NCI-H1417 treated with DMSO at 0.1 percent for 48 hours (cell line): Measurements from ENCODE around the gene CUTA.

Experiments
- DNase-seq: peaks from one replicate; lab custom pipeline; 2025; lab: John Stamatoyannopoulos, UW

Gene CUTA, protein sequence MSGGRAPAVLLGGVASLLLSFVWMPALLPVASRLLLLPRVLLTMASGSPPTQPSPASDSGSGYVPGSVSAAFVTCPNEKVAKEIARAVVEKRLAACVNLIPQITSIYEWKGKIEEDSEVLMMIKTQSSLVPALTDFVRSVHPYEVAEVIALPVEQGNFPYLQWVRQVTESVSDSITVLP

DNA sequence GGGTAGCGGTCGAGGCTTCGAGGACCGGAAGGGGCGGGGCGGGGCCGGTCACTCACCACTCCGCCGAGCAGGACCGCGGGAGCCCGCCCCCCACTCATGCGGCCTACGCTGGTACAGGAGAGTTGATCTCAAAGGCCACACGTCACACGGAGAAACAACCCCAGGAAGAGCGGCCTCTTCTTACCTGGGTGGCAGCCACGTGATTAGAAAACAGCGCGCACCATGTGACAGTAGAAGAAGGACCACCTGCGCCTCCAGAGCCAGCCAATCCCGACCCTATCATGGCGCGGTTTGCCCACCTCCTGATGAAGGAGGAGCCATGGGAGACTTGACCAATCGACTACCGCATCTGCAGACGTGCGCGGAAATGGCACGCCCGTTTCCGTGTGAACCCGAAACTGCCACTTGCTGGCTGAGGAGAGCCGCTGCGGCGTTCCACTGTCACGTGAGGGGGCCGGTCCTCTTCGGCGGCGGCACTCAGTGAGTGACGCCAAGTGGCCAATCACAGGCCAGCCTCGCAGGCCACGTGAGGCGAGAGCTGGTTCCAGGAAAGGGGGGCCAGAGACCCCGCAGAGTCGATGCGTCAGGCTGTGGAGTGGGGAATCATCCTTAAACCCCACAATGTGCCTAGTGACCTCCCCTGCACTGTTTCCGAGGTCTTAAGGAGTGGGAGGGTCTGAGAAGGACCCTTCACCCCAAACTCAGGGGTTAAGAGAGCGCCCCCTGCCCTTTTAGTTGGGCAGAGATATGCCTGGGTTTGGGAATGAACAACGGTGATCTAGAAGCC lies at the start of gene CUTA:
Gene CUTA (minus strand): TSS at position 205 of the 787 bp plus-strand sequence. CDS start 107 bp downstream, at position 98.
- DNase-seq, result peak; percentile 95

DNA sequence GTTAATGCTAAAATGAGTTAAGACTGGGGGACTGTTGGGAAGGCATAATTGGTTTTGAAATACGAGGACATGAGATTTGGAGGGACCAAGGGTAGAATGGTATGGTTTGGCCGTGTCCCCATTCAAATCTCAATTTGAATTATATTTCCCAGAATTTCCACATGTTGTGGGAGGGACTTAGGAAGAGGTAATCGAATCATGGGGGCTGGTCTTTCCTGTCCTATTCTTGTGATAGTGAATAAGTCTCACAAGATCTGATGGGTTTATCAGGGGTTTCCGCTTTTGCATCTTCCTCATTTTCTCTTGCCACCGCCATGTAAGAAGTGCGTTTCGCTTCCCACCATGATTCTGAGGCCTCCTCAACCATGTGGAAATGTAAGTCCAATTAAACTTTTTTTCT lies 49.2 kb upstream of the CUTA start:
- no peak for DNase-seq

DNA sequence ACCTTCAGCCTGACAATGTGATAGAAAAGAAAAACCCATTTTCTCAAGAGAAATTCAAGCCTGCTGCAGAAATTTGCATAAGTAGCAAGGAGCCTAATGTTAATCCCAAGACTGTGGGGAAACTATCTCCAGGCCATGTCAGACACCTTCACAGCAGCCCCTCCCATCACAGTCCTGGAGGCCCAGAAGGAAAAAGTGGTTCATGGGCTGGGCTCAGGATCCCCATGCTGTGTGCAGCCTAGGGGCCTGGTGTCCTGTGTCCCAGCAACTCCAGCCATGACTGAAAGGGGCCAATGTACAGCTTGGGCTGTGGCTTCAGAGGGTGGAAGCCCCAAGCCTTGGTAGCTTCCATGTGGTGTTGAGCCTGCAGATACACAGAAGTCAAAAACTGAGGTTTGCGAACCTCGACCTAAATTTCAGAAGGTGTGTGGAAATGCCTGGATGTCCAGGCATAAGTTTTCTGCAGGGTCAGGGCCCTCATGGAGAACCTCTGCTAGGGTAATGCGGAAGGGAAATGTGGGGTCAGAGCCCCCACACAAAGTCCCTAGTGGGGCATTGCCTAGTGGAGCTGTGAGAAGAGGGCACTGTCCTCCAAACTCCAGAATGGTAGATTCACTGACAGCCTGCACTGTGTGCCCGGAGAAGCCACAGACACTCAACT lies 48.3 kb upstream of the CUTA start:
- DNase-seq, result no peak

- DNase-seq, result no peak
These were observed 41.3 kb upstream of the CUTA start for GRCh38 chr6:33459226-33459625.

DNA sequence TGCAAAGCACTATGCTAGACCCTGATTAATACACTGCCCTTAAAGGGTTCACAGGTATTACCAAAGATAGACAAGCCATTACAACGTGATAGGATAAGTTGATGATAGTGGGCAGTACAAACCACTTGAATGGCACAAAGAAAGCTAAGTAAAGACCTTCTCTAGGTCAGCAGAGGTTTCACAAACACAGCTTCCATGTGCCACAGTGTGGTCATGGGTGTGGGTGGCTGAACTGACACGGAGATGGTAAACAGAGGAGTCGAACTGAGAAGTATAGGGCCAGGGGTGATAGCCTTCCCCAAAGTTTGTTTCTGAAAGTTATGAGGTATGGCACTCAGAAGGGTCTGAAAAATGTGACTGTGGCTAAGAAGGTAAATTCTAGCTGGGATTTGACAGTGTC lies 40.8 kb upstream of the CUTA start:
- DNase-seq, result no peak

DNA sequence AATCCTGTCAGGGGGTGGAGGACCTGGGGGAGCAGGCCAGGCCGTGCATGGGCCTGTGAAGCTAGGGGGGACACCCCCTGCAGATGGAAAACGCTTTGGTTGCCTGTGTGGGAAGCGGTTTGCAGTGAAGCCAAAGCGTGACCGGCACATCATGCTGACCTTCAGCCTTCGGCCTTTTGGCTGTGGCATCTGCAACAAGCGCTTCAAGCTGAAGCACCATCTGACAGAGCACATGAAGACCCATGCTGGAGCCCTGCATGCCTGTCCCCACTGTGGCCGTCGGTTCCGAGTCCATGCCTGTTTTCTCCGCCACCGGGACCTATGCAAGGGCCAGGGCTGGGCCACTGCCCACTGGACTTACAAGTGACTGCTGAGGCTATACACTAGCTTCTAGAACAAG lies 38.2 kb upstream of the CUTA start:
- no peak for DNase-seq

- DNase-seq, result no peak
These were observed 37.1 kb upstream of the CUTA start for GRCh38 chr6:33455051-33455450.

GRCh38 chr6:33454009-33454946 lies 36.4 kb upstream of the CUTA start, which contains the start of gene ZBTB9:
Gene ZBTB9, plus strand, starts transcription at chr6:33454576. Its CDS starts 525 bp downstream, at chr6:33455101.
- peak; percentile 80 for DNase-seq

DNA sequence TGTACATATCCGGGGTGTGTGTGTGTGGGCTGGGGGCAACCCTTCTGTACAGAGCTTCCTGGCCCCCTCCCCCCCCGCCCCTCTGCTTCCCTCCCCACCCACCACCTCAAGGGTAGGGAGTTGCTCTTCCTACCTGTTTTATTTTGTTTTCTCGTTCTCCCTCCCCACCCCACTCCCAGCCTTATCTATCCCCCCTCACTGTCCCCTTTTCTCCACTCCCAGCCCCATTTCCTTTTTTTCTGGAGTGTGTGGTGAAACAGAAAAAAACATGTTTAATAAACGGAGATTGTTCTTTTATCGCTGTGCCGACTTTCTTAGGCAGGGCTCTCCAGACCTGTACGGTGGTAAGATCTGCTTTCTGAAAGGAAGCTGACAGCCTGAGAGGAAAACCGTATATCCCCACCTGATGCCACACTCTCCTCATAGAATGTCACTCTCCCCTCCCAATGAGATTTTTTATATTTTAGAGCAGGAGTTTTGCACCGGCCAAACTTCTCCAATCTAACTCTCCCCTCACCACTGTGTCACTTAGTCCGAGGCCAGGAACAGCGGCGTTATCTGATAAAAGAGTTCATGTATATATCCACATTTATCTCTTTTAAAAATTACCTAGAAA lies 35.6 kb upstream of the CUTA start:
- DNase-seq, result no peak

DNA sequence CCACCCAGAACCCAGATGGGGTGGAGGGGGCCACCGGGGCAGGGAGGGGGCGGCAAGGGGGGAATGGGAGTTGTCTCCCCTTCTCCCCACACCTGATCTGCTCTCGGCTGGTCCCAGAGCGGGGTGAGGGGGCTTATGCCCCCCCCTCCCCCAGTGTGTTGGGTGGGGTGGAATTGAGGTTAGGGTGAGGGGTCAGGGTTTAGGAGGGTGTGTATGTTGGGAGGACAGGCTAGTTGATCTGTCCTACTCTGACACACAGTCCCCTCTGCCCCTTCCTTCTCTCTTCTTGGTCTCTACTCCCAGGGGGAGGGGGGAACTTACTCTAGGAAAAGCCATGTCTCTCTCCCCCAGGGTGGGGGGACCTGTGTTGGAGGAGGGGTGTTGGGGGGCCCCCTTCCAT lies 34.6 kb upstream of the CUTA start:
- no peak for DNase-seq

DNA sequence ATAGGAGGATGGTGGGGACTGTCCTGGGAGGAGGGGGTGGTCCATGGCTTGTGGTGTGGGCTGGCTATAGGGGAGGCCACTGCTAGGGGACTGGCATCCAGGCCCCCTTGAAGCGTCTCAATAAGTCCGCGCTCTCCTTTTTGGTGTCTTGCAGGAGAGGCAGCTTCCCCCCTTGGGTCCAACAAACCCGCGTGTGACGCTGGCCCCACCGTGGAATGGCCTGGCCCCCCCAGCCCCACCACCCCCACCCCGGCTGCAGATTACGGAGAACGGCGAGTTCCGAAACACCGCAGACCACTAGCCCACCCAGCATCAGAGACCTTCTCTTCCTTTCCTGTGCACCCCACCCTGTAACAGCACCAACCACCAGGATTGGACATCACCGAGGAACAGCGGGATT lies 33.7 kb upstream of the CUTA start:
- no peak for DNase-seq

- DNase-seq, result no peak
These were observed 32.5 kb upstream of the CUTA start for GRCh38 chr6:33450434-33450833.

DNA sequence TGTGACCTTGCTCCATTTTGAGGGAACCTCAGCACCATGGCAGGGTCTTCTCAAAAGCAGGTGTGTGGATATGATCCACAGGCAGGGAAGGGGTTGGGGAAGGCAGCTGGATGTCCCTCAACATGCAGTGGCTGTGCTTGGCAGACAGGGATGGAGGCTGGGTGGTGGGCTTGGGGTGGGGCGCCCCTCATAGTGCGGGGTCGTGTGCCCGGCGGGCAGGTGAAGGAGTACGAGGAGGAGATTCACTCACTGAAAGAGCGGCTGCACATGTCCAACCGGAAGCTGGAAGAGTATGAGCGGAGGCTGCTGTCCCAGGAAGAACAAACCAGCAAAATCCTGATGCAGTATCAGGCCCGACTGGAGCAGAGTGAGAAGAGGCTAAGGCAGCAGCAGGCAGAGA lies 28.4 kb upstream of the CUTA start:
- DNase-seq, result no peak

DNA sequence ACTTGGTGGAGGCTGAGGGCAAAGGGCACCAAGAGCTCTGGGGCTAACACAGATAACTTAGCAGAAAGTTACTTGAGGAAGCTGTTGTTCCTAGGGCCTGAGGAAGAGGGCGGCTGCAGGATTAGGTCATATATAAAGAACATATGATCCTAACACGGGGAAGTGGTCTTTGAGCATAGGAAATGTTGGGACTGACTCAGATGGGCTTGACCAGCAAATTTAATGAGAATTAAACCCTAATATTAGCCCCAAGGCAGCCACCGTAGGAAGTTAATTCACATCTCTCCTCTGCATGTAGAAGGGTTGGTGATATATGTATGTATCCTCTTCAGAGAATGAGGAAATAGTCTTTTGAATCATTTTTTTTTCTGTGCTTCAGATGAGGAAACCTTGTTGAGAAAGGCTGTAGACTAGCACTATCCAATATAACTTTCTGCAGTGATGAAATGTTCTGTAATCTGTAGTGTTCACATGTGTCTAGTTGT lies 27.3 kb upstream of the CUTA start:
- no peak for DNase-seq

DNA sequence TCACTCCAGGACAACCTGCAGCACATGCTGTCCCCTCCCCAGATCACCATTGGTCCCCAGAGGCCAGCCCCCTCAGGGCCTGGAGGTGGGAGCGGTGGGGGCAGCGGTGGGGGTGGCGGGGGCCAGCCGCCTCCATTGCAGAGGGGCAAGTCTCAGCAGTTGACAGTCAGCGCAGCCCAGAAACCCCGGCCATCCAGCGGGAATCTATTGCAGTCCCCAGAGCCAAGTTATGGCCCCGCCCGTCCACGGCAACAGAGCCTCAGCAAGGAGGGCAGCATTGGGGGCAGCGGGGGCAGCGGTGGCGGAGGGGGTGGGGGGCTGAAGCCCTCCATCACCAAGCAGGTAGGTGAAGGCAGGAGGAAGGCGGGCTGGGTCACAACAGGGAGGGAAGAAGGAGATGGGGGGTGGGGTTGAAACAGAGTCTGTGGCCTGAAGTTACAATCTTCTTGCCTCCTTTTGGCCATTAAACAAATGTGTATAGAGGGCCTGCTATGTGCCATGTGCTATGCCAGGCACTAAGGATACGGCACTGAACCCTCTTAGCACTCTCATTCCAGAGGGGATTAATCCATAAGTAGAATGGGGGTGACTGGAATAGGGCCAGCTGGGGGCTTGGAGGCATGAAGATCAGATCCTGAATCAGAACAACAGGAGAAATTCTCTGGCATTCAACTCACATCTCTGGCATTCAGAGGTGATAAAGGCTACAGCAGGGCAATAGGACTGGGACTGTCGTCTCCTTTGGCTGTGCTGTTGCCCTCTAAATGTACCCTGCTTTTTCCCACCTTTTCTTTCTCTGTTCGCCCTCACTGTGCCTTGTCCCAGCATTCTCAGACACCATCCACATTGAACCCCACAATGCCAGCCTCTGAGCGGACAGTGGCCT lies 26.0 kb upstream of the CUTA start:
- DNase-seq, result no peak

GRCh38 chr6:33443025-33443424 lies 25.1 kb upstream of the CUTA start:
- DNase-seq, result no peak

- DNase-seq, result no peak
These were observed 24.4 kb upstream of the CUTA start for GRCh38 chr6:33442283-33442682.

- DNase-seq, result no peak
These were observed 23.6 kb upstream of the CUTA start for GRCh38 chr6:33441457-33441856.

GRCh38 chr6:33440649-33441309 lies 22.9 kb upstream of the CUTA start:
- no peak for DNase-seq
